Measurements from ENCODE around the gene UCN3. TPM values are rescaled to one million over a fixed set of nuclear protein-coding genes. Genes with fewer than 3 reads are reported as not detected.
"Not testable (repeated sequence)": the region's sequence is repeated elsewhere in the genome, so short reads cannot be mapped to it uniquely, and the experiment has no call there.

Gene UCN3
- total RNA-seq, 4 donors from 2014 or later, result not detected

- Histone ChIP-seq H3K36me3 (no peaks in the 10 kb centered on the region), H3K9me3 (no peaks in the 10 kb centered on the region), H3K4me3 (replicated peaks in 1 of 3) (no peak overlapping the region), H3K27me3 (no peaks in the 10 kb centered on the region), H3K27ac (no peak overlapping the region), H3K4me1 (no peaks in the 10 kb centered on the region)
- intact Hi-C loops (cut with DNase I), result no loop called here
- DNase-seq, result no peak
- TF ChIP-seq CTCF (IDR thresholded peaks at IDR 0.05) (no peak), POLR2A (IDR thresholded peaks at IDR 0.05) (no peak)
- 61 to 81% methylated on average over 21 to 28 of the region's 28 CpGs for WGBS, 2 donors
These were observed 6.0 kb downstream of the UCN3 start for GRCh38 chr10:5370493-5371352.

- TF ChIP-seq POLR2A (IDR thresholded peaks at IDR 0.05) (no peak), CTCF (IDR thresholded peaks at IDR 0.05) (no peak)
- WGBS, 2 donors, result 82% methylated on average over 4 of the region's 4 CpGs
- DNase-seq, result no peak
- H3K27me3 ChIP-seq, result no peaks in the 10 kb centered on the region
- H3K27ac ChIP-seq, result no peak overlapping the region
- no peaks in the 10 kb centered on the region for H3K4me1 ChIP-seq
- H3K9me3 ChIP-seq, result no peaks in the 10 kb centered on the region
- intact Hi-C loops (cut with DNase I), result no loop called here
- no peak overlapping the region for H3K4me3 ChIP-seq (replicated peaks in 1 of 3)
- H3K36me3 ChIP-seq, result no peaks in the 10 kb centered on the region
These were observed 8.5 kb downstream of the UCN3 start for GRCh38 chr10:5373307-5373706.

GRCh38 chr10:5373891-5374611 lies 9.3 kb downstream of the UCN3 start:
- intact Hi-C loops (cut with DNase I), result no loop called here
- no peak for DNase-seq
- no peaks in the 10 kb centered on the region for H3K36me3 ChIP-seq
- no peaks in the 10 kb centered on the region for H3K4me1 ChIP-seq
- TF ChIP-seq POLR2A (IDR thresholded peaks at IDR 0.05) (no peak), CTCF (IDR thresholded peaks at IDR 0.05) (no peak)
- WGBS, 2 donors, result 86 to 89% methylated on average over 22 of the region's 22 CpGs
- no peaks in the 10 kb centered on the region for H3K27me3 ChIP-seq
- no peak overlapping the region for H3K27ac ChIP-seq
- no peaks in the 10 kb centered on the region for H3K9me3 ChIP-seq
- no peak overlapping the region for H3K4me3 ChIP-seq (replicated peaks in 1 of 3)

GRCh38 chr10:5376450-5376849 lies 11.7 kb downstream of the UCN3 start:
- Histone ChIP-seq H3K27ac (no peak overlapping the region), H3K4me1 (no peaks in the 10 kb centered on the region)
- intact Hi-C loops (cut with DNase I), result no loop called here

GRCh38 chr10:5379202-5379601 lies 14.4 kb downstream of the UCN3 start:
- DNase-seq; H3K27ac ChIP-seq; H3K9me3 ChIP-seq; H3K27me3 ChIP-seq; H3K36me3 ChIP-seq; intact Hi-C loops (cut with DNase I); H3K4me1 ChIP-seq; H3K4me3 ChIP-seq (replicated peaks in 1 of 3): not testable (repeated sequence)
- 96% methylated on average over 5 of the region's 5 CpGs for WGBS, 2 donors

More at GRCh38 chr10:5376450-5376849, 11.7 kb downstream of the UCN3 start:
- Histone ChIP-seq H3K27me3 (no peaks in the 10 kb centered on the region), H3K4me3 (replicated peaks in 1 of 3) (no peak overlapping the region), H3K9me3 (no peaks in the 10 kb centered on the region), H3K36me3 (no peaks in the 10 kb centered on the region)
- 62 to 65% methylated on average over 4 of the region's 4 CpGs for WGBS, 2 donors
- no peak for DNase-seq
- TF ChIP-seq POLR2A (IDR thresholded peaks at IDR 0.05), result no peak
- TF ChIP-seq CTCF (IDR thresholded peaks at IDR 0.05), result no peak

GRCh38 chr10:5380395-5380794 lies 15.6 kb downstream of the UCN3 start:
- not testable (repeated sequence) for DNase-seq; H3K36me3 ChIP-seq; H3K4me3 ChIP-seq (replicated peaks in 1 of 3); H3K9me3 ChIP-seq; H3K27ac ChIP-seq; H3K27me3 ChIP-seq; H3K4me1 ChIP-seq
- 94% methylated on average over 12 of the region's 12 CpGs for WGBS, 2 donors
- intact Hi-C loops (cut with DNase I), result loop anchor here (10.0 kb wide), 2 partner anchors 286 to 546 kb away; partner anchors contain the start of gene AKR1C3
